Measurements from ENCODE around the gene PSME3IP1. TPM values are rescaled to one million over a fixed set of nuclear protein-coding genes. Genes with fewer than 3 reads are reported as not detected.
A peak's percentile ranks its signal among the peaks of the same experiment; 100 is the strongest.

The PSME3IP1 gene
- total and polyA plus RNA-seq, 9 of the 15 experiments (the other 6 are each of a cell fraction or from before 2014, with no cell fraction given) = 63.8 to 187 (median 142) TPM

DNA sequence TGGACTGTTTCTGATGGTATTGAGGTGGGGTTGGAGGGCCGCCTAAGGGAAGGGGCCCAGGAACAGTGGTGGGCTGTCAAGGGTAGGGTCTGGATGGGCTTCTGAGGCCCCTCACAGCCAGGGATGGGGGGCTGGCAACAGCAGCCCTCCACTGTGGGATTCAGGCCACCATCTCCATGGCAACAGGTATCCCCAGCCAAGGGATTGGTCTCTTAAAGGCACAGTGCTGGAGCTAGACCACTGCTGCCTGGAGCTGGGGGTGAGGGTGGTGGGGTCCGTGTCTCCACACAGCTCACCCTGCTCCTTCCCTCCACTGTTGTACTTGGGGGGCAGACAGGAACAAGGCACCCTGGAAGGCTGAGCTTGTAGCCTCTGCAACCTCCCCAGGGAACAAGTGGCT is 41.8 kb downstream of the PSME3IP1 start (continued):
- TF ChIP-seq, protein P1, sequence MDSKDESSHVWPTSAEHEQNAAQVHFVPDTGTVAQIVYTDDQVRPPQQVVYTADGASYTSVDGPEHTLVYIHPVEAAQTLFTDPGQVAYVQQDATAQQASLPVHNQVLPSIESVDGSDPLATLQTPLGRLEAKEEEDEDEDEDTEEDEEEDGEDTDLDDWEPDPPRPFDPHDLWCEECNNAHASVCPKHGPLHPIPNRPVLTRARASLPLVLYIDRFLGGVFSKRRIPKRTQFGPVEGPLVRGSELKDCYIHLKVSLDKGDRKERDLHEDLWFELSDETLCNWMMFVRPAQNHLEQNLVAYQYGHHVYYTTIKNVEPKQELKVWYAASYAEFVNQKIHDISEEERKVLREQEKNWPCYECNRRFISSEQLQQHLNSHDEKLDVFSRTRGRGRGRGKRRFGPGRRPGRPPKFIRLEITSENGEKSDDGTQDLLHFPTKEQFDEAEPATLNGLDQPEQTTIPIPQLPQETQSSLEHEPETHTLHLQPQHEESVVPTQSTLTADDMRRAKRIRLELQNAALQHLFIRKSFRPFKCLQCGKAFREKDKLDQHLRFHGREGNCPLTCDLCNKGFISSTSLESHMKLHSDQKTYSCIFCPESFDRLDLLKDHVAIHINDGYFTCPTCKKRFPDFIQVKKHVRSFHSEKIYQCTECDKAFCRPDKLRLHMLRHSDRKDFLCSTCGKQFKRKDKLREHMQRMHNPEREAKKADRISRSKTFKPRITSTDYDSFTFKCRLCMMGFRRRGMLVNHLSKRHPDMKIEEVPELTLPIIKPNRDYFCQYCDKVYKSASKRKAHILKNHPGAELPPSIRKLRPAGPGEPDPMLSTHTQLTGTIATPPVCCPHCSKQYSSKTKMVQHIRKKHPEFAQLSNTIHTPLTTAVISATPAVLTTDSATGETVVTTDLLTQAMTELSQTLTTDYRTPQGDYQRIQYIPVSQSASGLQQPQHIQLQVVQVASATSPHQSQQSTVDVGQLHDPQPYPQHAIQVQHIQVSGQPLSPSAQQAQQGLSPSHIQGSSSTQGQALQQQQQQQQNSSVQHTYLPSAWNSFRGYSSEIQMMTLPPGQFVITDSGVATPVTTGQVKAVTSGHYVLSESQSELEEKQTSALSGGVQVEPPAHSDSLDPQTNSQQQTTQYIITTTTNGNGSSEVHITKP (IDR thresholded peaks at IDR 0.05; ENCODE audit: partially characterized antibody) = peak; percentile 17
- TF ChIP-seq TRIM24 (IDR thresholded peaks at IDR 0.05) (no peak), POLR2H (tag; IDR thresholded peaks at IDR 0.05; ENCODE audit: low read depth) (no peak), MBD2 (IDR thresholded peaks at IDR 0.05; ENCODE audit: borderline replicate concordance, low read depth) (no peak)
- TF ChIP-seq, protein P2, sequence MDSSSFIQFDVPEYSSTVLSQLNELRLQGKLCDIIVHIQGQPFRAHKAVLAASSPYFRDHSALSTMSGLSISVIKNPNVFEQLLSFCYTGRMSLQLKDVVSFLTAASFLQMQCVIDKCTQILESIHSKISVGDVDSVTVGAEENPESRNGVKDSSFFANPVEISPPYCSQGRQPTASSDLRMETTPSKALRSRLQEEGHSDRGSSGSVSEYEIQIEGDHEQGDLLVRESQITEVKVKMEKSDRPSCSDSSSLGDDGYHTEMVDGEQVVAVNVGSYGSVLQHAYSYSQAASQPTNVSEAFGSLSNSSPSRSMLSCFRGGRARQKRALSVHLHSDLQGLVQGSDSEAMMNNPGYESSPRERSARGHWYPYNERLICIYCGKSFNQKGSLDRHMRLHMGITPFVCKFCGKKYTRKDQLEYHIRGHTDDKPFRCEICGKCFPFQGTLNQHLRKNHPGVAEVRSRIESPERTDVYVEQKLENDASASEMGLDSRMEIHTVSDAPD (CRISPR knock-in tag; IDR thresholded peaks at IDR 0.05) = no peak
- TF ChIP-seq, protein P3, sequence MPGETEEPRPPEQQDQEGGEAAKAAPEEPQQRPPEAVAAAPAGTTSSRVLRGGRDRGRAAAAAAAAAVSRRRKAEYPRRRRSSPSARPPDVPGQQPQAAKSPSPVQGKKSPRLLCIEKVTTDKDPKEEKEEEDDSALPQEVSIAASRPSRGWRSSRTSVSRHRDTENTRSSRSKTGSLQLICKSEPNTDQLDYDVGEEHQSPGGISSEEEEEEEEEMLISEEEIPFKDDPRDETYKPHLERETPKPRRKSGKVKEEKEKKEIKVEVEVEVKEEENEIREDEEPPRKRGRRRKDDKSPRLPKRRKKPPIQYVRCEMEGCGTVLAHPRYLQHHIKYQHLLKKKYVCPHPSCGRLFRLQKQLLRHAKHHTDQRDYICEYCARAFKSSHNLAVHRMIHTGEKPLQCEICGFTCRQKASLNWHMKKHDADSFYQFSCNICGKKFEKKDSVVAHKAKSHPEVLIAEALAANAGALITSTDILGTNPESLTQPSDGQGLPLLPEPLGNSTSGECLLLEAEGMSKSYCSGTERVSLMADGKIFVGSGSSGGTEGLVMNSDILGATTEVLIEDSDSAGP (CRISPR knock-in tag; IDR thresholded peaks at IDR 0.05) = 0 out of 2 replicates have a peak, but pooled peaks have one; percentile 56

Measured in K562 (cell line).